ENCODE data around the gene LMBR1.

Gene LMBR1

DNA sequence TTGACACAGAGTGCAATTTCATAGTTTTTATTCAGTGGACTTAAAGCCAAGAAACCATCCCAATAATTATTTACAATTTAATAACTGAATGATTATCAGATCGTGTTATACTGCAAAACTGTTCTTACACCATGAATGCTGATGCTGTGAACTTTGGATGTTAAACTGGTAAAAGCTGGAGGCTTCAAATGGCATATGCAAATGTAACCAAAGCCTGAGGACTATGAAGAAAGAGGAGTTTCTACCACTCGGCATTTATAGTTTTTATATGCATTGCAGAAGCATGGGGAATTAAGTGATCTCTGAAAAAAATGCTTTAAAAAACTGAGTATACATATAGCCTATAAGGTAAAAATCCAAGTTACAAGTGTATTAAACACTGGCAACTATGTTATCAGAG is 210.1 kb downstream of the LMBR1 start:
- no peak for DNase-seq

DNA sequence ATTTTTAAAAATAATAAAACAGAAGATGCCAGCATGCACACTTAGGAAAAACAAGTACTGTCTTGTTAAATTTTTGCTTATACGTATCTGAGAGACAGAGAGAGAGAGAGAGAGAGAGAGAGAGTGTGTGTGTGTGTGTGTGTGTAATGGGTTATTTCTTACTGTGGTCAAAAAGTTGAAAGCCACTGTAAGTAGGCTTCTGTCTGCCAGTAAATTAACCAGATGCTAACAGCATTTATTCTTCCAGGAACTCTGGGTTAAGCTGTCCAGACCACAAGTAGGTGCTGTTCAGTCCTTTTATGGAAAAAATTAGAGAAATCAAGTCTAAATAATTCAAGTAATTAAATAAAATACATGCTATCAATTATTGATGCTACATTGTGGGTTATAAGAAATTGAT is 212.7 kb downstream of the LMBR1 start:
- no peak for DNase-seq

DNA sequence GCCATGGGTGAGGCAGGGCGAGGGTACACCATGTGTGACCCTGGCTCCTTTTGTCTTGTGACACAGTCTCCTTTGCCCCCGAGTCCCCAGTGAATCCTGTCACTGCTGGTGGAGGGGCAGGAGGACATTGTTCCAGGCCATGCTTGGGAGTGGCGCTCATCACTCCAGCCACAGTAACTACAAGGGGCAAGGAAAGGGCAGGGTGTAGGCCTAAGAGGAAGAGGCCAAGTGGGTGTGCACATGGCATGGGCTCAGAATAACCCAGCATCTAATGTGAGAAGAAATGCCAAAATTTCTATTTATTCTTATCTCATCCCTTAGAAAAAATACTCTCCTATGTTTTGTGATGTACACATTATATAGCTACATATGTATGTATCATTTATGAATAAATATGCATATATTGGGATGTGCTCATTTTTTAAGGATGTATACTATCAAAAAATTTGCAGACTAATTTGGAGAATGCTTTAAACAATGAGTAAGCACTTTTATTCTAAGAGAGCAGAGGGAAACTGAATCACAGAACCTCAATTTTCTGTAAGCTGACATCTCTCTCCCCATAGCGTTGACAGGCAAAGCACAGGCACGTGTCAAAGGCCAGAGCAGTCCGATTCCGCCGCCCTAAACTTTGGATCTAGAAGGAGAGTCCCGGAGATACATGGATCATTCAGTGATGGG is 215.5 kb downstream of the LMBR1 start:
- DNase-seq, result no peak

- no peak for DNase-seq
These were observed 216.7 kb downstream of the LMBR1 start for GRCh38 chr7:156676263-156676662.

GRCh38 chr7:156675721-156676120 is 217.3 kb downstream of the LMBR1 start:
- DNase-seq, result no peak

GRCh38 chr7:156673902-156674301 is 219.1 kb downstream of the LMBR1 start:
- no peak for DNase-seq

DNA sequence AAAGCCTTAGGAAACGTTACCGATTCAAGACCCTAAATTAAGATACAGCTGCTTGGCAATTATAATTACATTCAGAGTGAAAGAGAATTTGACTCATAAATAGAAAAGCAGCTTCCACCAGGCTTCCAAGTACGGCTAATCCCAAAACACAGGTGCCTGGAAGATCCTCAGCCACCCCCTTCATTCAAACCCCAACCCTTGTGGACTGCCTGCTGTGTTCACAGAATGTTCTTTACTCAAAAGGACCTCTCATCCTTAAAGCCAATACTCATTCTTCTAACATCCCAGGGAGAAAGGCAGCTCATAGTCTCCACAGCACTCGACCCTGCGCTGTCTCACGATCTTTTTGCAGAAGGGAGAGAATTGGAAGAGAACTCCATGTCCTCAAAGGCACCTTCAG is 219.5 kb downstream of the LMBR1 start:
- DNase-seq, result no peak

- no peak for DNase-seq
These were observed 223.8 kb downstream of the LMBR1 start for GRCh38 chr7:156669035-156669828.

DNA sequence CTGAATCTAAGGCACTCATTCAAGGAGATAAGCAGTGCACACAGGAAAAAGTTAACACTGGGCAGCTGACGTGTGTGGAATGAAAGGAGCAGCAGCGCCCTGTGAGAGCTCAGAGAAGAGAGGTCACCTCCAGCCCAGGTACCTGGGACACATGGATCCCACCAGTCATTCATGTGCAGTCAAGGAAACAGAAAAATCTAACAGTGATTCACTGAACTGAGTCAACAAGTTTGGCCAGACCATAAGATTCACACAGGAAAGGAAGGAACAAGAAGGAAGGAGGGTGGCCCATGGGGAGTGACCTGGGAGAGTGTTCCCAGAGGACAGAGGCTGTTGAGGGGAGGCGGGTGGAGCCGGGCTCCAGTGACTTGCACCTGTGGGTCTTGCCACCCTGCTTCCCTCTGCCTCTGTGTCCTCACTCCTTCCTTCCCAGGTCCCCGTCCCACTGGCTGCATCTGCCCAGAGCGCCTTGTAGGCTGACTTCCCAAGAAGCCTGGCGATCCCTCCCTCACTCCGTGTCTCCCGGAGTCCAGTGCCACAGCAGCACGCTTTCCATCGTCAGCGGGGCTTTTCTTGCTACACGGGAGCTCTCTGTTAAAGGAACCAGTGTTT is 224.7 kb downstream of the LMBR1 start:
- no peak for DNase-seq

DNA sequence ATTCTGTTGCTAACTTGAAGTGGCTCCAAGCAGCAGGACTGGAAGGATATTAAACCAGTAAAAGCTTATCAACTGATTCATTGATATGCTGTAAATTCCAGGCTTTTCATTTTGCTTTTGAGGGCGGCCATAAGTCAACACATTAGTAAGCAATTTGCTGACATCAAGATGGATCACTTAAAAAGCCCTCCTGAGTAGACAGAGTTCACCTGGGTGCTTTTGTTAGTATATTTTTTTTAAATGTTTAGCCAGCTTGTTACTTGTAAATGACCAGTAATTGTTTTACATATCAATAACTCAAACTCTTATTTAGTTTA is 225.9 kb downstream of the LMBR1 start:
- DNase-seq, result no peak

DNA sequence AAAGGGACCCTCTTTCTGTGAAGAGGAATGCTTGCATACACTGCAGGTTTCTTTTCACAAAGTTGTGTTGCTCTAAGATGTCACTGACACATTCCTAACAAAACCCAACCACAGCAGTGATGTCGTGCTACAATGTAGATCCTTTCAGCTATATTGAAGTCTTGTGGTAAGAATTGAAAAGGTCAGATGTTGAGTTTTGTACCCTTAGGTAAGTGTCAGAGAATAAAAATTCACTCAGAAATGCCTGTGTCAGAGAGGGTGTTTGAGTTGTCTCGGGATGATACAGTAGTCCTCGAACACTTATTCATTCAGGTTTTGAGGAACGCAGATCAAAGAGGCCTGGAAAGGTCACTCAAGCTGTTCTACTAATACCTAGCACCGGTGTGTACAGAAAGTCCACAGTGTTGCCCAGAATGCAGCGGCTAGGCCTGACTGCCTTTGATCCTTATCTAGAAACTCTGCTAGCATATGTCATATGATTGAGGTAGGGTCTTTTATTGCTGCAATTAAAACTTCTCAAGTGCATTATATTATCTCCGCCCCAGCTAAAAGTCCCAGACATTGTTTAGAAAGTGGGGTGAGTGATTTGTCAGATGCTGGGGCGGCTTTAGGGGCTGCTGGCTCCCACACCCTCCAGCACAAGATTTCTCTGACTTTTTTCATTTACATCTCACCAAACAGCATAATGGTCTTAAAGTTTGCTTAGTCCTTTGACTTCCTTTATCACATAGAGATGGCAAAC is 226.4 kb downstream of the LMBR1 start:
- no peak for DNase-seq

GRCh38 chr7:156665101-156665500 is 227.9 kb downstream of the LMBR1 start:
- no peak for DNase-seq

GRCh38 chr7:156662277-156662676 is 230.7 kb downstream of the LMBR1 start:
- DNase-seq, result no peak

DNA sequence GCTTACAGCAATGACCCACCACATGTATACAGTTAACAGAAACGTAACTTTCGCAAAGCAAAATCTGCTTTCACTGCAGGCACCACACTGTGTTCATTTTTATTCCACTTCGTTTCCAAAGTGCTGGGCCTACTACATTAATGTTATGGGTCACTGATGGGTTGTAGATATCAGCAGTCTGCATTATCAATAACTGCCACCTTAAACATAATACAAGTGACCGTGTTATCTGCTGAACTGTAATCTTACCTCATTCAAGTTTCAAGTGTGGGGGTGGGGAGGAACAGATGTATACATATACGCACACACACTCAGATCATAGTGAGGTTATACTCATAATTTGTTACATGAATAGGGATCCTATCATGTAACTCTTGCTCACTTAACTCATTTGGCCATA is 231.3 kb downstream of the LMBR1 start:
- no peak for DNase-seq

GRCh38 chr7:156659961-156660360 is 233.0 kb downstream of the LMBR1 start:
- peak; percentile 20 to 25 for DNase-seq

- DNase-seq, result no peak
These were observed 233.8 kb downstream of the LMBR1 start for GRCh38 chr7:156659203-156659602.

- DNase-seq, result no peak
These were observed 235.3 kb downstream of the LMBR1 start for GRCh38 chr7:156657681-156658080.

- DNase-seq, result no peak
These were observed 236.4 kb downstream of the LMBR1 start for GRCh38 chr7:156656598-156656997.

DNA sequence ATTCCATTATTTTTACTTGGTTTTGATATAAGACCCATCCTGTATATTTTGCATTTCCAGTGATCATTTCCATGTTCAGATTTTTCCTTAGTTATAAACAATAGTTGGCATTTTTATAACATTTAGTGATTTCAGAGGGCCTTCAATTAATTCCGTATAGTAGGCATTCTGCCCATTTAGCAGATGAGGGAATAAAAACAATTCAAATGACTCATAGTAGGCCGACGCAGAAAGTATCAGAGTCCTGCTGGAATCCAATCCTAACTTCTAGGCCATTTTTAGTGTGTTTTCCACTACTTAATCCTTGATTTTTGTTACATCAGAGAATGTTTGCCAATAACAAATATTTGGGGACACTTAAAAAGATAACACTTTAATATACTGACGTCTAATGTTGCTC is 237.0 kb downstream of the LMBR1 start:
- DNase-seq, result no peak

- DNase-seq, result no peak
These were observed 237.7 kb downstream of the LMBR1 start for GRCh38 chr7:156655251-156655650.

DNA sequence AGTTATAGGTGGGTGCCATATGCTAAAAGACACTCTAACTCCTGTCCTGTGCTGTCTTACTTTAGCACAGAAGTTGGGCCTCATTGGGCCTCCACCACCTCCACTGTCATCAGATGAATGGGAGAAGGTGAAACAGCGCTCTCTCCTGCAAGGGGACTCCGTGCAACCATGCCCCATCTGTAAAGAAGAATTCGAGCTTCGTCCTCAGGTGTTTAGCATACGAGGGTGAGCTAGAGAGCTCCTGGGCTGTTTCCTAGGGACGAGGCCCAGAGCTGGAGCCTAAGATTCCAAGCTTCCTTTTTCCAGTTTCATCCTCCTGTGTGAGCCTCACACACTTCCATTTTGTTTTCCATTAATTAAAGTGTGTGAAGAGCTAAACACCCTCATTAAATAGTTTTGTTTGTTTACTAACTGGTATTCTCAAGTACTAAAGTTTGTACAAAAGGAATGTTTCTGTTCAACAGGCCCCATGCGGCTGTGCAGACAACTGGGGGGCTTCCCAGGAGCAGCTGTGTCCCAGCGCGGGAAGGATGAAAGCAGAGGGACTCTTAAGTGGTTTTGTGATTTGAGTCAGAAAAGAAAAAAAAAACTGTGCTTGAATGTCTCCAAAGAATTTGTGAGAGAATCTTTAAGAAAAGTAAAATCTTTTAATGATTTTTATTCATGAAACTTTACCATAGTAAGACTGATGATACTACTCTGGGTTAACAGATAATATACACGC is 238.3 kb downstream of the LMBR1 start:
- DNase-seq, result no peak

- no peak for DNase-seq
These were observed 240.0 kb downstream of the LMBR1 start for GRCh38 chr7:156652886-156653568.

Data from Kasumi-1 (cell line).